HCT116 (cell line): ENCODE results near the gene CCDC184. TPM values are rescaled to one million over a fixed set of nuclear protein-coding genes. Genes with fewer than 3 reads are reported as not detected.

Source experiments
- ATAC-seq: fragments of 200-7000 bp; cut with Tn5 transposase; 2 replicates; pipeline ENCODE4 v1.9.1; 2020; ENCODE audit warnings: mild to moderate bottlenecking, moderate library complexity
- BruUV-seq: library from RNA; stranded (reverse); fragments of 400-500 nt; replicated peaks from 2 replicates; lab custom pipeline; 2021; lab: Mats Ljungman, UMichigan
- CTCF ChIA-PET: fragments of 300-600 bp; sonication (Branson Sonifier 250); formaldehyde crosslinking; loops from one replicate; lab custom pipeline; 2021; ENCODE audit warnings: antibody characterized with exemption; lab: Charles Lee
- POLR2A ChIA-PET: fragments of 300-600, 350-600 bp; sonication (Branson Sonifier 250); formaldehyde crosslinking; loops from one replicate; lab custom pipeline; 2021; ENCODE audit warnings: antibody characterized with exemption; lab: Charles Lee
- RAD21 ChIA-PET, 2 experiments: fragments of 300-600 bp; sonication (Branson Sonifier 250); formaldehyde crosslinking; loops; one replicate each; lab custom pipeline; 2023; ENCODE audit warnings: low total read pairs in 2 of 2; ENCODE audit not compliant: uncharacterized antibody in 2 of 2, unreplicated experiment in 2 of 2, low non-redundant PET in 1 of 2; lab: Charles Lee
- DNase-seq: peaks from one replicate; pipeline ENCODE4 v3.0.0-alpha.2; 2010; ENCODE audit warnings: low read depth, low spot score
- H2AFZ ChIP-seq: fragments of 200-600 bp; shearing (Covaris generic), sonication (generic); 2 replicates; pipeline ENCODE4 v1.6.1; 2017; ENCODE audit warnings: low read depth, mixed run types, mixed read lengths, antibody characterized with exemption, low read length; ENCODE audit not compliant: poor library complexity, severe bottlenecking
- H3K27ac ChIP-seq: 2 replicates; pipeline ENCODE4 v1.5.1; 2012; ENCODE audit warnings: low read depth, low read length
- H3K27me3 ChIP-seq: fragments of 200-600 bp; sonication (generic); 2 replicates; pipeline ENCODE4 v1.6.1; 2016; ENCODE audit warnings: mixed run types, low read length, mixed read lengths; ENCODE audit not compliant: insufficient read depth
- H3K36me3 ChIP-seq, 2 experiments: fragments of 200-500 bp in 1 of 2; fragments of 200-600 bp in 1 of 2; sonication (Bioruptor generic) in 1 of 2; sonication (generic) in 1 of 2; 2 replicates each; pipeline versions ENCODE4 v1.5.1 to v1.6.1; 2014 to 2016; ENCODE audit warnings: low read length in 2 of 2, inconsistent platforms in 1 of 2, mixed read lengths in 1 of 2, mixed run types in 1 of 2; ENCODE audit not compliant: insufficient read depth in 2 of 2, control insufficient read depth in 1 of 2
- H3K4me1 ChIP-seq, 2 experiments: fragments of 200-600 bp in 1 of 2; sonication (generic) in 1 of 2; 2 replicates each; pipeline versions ENCODE4 v1.5.1 to v1.6.1; 2012 to 2017; ENCODE audit warnings: low read length in 2 of 2, inconsistent platforms in 1 of 2, mild to moderate bottlenecking in 1 of 2, mixed read lengths in 1 of 2, mixed run types in 1 of 2, moderate library complexity in 1 of 2; ENCODE audit not compliant: insufficient read depth in 2 of 2, control insufficient read depth in 1 of 2
- H3K4me2 ChIP-seq: fragments of 200-600 bp; sonication (generic); 2 replicates; pipeline ENCODE4 v1.6.1; 2017; ENCODE audit warnings: mixed run types, low read length, mixed read lengths
- H3K4me3 ChIP-seq, 2 experiments: fragments of 200-600 bp in 1 of 2; sonication (generic) in 1 of 2; replicated peaks in 1 of 2; 2 replicates each; pipeline ENCODE4 v1.5.1; 2011 to 2016; ENCODE audit warnings: low read length in 2 of 2, control low read depth in 1 of 2, low read depth in 1 of 2, mild to moderate bottlenecking in 1 of 2, mixed read lengths in 1 of 2, mixed run types in 1 of 2
- H3K79me2 ChIP-seq: fragments of 200-600 bp; sonication (generic); 2 replicates; pipeline ENCODE4 v1.6.1; 2017; ENCODE audit warnings: mild to moderate bottlenecking, mixed run types, low read length, moderate library complexity, mixed read lengths; ENCODE audit not compliant: insufficient read depth
- H3K9ac ChIP-seq: fragments of 200-600 bp; sonication (generic); 2 replicates; pipeline ENCODE4 v1.6.1; 2016; ENCODE audit warnings: low read length, mixed read lengths
- H3K9me2 ChIP-seq: fragments of 200-600 bp; sonication (generic), shearing (Covaris generic); 2 replicates; pipeline ENCODE4 v1.6.1; 2017; ENCODE audit warnings: mixed run types, mild to moderate bottlenecking, moderate library complexity; ENCODE audit not compliant: insufficient read depth
- H3K9me3 ChIP-seq, 2 experiments: fragments of 200-500 bp in 1 of 2; fragments of 200-600 bp in 1 of 2; sonication (Bioruptor generic) in 1 of 2; sonication (generic) in 1 of 2; 2 replicates each; pipeline ENCODE4 v1.6.1; 2014 to 2017; ENCODE audit warnings: low read length in 2 of 2, mixed read lengths in 2 of 2, inconsistent platforms in 1 of 2, low read depth in 1 of 2, mild to moderate bottlenecking in 1 of 2, mixed run types in 1 of 2, moderate library complexity in 1 of 2; ENCODE audit not compliant: control insufficient read depth in 1 of 2, insufficient read depth in 1 of 2
- H4K20me1 ChIP-seq: fragments of 200-600 bp; sonication (generic), shearing (Covaris generic); 2 replicates; pipeline ENCODE4 v1.6.1; 2017; ENCODE audit warnings: mixed run types, mild to moderate bottlenecking, moderate library complexity; ENCODE audit not compliant: insufficient read depth
- ATF3 ChIP-seq: IDR thresholded peaks from 2 replicates; pipeline ENCODE4 v1.6.1; 2012
- EZH2 ChIP-seq: fragments of 200-600 bp; sonication (generic); IDR thresholded peaks from 2 replicates; pipeline ENCODE4 v1.6.1; 2017; ENCODE audit warnings: antibody characterized with exemption, mixed run types
- POLR2AphosphoS5 ChIP-seq: IDR thresholded peaks from 2 replicates; pipeline ENCODE4 v1.6.1; 2011; ENCODE audit warnings: mild to moderate bottlenecking, low read depth, low read length, moderate library complexity
- RAD21 ChIP-seq: IDR thresholded peaks from 2 replicates; pipeline ENCODE4 v1.6.1; 2012; ENCODE audit warnings: low read depth, mild to moderate bottlenecking
- SIN3A ChIP-seq: IDR thresholded peaks from 2 replicates; pipeline ENCODE4 v1.6.1; 2012; ENCODE audit warnings: low read depth
- SP1 ChIP-seq: IDR thresholded peaks from 2 replicates; pipeline ENCODE4 v1.6.1; 2012; ENCODE audit warnings: low read depth
- TCF7L2 ChIP-seq: IDR thresholded peaks from 2 replicates; pipeline ENCODE4 v1.7.0; 2011; ENCODE audit warnings: borderline replicate concordance, inconsistent platforms; ENCODE audit not compliant: insufficient read depth, insufficient read length; ENCODE audit errors: extremely low read depth
- YY1 ChIP-seq: IDR thresholded peaks from 2 replicates; pipeline ENCODE4 v1.6.1; 2011; ENCODE audit warnings: low read length, low read depth, moderate library complexity, mild to moderate bottlenecking; ENCODE audit not compliant: insufficient replicate concordance; ENCODE audit errors: extremely low read depth
- ZNF274 ChIP-seq: fragments of 200-500 bp; sonication (Bioruptor generic); IDR thresholded peaks from 2 replicates; pipeline ENCODE4 v1.6.1; 2014; ENCODE audit warnings: mild to moderate bottlenecking, low read depth, low read length, inconsistent platforms
- intact Hi-C: fragments of 100-400 bp; cut with micrococcal nuclease; formaldehyde crosslinking; loops from 2 replicates; pipeline ENCODE4 v1.10.0; 2022
- total RNA-seq: library from RNA; stranded (reverse); gene quantifications from one replicate; pipeline ENCODE4 v1.2.1, GENCODE V29; 2021; ENCODE audit not compliant: unreplicated experiment

Gene CCDC184
- total RNA-seq, 1 experiment from 2014 or later, result 0.34 TPM

GRCh38 chr12:48185181-48185919 is 1.9 kb downstream of the CCDC184 start:
- Histone ChIP-seq H3K27ac (no peak overlapping the region), H3K4me2 (no peak overlapping the region), H3K27me3 (0 out of 2 replicates have a peak, but pooled peaks cover 2% of the 10 kb centered on the region), H3K4me1 (peaks cover 4 to 25% of the 10 kb centered on the region in 2 experiments; a peak in 2 of 4 replicates), H3K4me3 (no peak overlapping the region), H4K20me1 (no peaks in the 10 kb centered on the region), H3K9me2 (no peaks in the 10 kb centered on the region), H3K36me3 (no peaks in the 10 kb centered on the region), H3K9me3 (no peaks in the 10 kb centered on the region), H3K9ac (no peak overlapping the region), H3K79me2 (no peaks in the 10 kb centered on the region), H2AFZ (no peak overlapping the region)
- CTCF ChIA-PET, result no interaction called here
- no peak for DNase-seq
- no TSS peak for BruUV-seq
- RAD21 ChIA-PET, result no interaction called here
- intact Hi-C loops, result loop anchor here (5.0 kb wide), 3 partner anchors 223 to 432 kb away; partner anchors contain the start of genes TMEM106C and VDR
- POLR2A ChIA-PET, result no interaction called here
- ATAC-seq, result no peak
- TF ChIP-seq SIN3A (no peak), ZNF274 (no peak), RAD21 (no peak), SP1 (no peak), EZH2 (no peak), POLR2AphosphoS5 (no peak), TCF7L2 (no peak), YY1 (no peak), ATF3 (no peak)
